PC-9 (cell line): ENCODE data around the gene ATP11C.

ENCODE experiments used
- EZH2 ChIP-seq: fragments of 200-600 bp; sonication (generic); IDR thresholded peaks from 2 replicates; pipeline ENCODE4 v1.8.0; 2017; ENCODE audit warnings: antibody characterized with exemption, low read depth
- TF ChIP-seq, protein P1 (sequence below): fragments of 200-600 bp; sonication (generic); conservative IDR thresholded peaks from 2 replicates; pipeline ENCODE4 v1.6.1; 2017; ENCODE audit warnings: mixed run types, antibody characterized with exemption, mild to moderate bottlenecking, moderate library complexity

DNA sequence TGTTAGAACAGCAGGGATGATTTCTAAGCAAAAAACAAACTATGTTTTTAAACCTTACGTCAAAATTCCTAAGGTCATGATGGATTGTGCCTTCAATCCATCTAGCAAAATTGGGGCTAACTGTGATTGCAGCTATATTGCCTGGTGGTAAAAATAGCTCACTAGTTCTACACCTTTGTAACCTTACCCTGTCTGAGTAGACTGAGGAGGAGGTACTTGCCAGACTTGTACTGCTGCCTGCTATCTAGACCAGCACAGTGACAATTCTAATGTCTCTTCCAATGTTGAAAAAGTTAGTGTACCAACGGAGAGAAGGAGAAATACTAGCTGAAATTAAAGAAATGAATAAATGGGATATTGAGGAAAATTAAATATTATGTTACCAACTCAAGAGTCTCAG lies 30.3 kb downstream of the ATP11C start:
- TF ChIP-seq, protein P1, sequence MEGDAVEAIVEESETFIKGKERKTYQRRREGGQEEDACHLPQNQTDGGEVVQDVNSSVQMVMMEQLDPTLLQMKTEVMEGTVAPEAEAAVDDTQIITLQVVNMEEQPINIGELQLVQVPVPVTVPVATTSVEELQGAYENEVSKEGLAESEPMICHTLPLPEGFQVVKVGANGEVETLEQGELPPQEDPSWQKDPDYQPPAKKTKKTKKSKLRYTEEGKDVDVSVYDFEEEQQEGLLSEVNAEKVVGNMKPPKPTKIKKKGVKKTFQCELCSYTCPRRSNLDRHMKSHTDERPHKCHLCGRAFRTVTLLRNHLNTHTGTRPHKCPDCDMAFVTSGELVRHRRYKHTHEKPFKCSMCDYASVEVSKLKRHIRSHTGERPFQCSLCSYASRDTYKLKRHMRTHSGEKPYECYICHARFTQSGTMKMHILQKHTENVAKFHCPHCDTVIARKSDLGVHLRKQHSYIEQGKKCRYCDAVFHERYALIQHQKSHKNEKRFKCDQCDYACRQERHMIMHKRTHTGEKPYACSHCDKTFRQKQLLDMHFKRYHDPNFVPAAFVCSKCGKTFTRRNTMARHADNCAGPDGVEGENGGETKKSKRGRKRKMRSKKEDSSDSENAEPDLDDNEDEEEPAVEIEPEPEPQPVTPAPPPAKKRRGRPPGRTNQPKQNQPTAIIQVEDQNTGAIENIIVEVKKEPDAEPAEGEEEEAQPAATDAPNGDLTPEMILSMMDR, result no peak
- no peak for TF ChIP-seq EZH2
